Upper lobe of left lung (tissue), 4 donors: ENCODE data around the gene CHSY1.

Experiments used
- CTCF ChIP-seq, 6 experiments: fragments of 450-650 bp in 4 of 6; fragments of 200-600 bp in 2 of 6; sonication (generic) in 2 of 6; IDR thresholded peaks; one replicate each; pipeline ENCODE4 v1.5.1; 2016 to 2019; ENCODE audit warnings: antibody characterized with exemption in 6 of 6
- POLR2A ChIP-seq, 4 donors: fragments of 450-650 bp; IDR thresholded peaks; one replicate each; pipeline ENCODE4 v1.5.1; 2016 to 2017; ENCODE audit warnings: antibody characterized with exemption in 4 of 4, mild to moderate bottlenecking in 2 of 4

DNA sequence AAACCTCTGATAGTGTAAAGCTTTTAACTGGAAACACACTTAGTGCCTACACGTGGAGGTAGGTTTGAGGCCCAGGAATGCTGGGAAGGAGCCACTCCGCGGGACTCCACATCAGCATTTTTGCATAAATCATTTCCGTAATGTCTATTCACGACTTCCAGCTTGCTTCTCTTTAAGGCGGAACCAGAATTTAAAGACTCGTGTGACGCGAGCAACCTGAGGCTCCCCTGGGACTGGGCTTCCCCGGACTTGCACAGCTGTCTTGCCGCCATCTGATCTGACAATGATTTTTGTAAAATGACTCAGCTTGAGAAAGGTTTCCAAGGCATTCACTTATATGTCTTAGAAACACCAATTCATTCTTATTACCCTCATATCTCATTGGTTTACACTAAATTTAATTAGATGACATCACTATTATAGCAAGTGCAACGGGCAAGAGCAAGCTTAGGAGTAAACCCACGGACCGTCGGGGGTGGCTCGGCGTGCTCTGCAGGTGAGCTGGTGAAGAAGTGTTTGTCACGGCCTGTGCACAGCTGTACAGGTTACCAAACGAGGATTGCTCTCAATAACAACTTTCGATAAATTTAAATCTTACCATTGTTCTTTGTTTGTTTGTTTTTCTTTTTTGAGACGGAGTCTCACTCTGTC, 95.2 kb downstream of the CHSY1 start:
- no peak for TF ChIP-seq CTCF (IDR thresholded peaks at IDR 0.05)
- TF ChIP-seq POLR2A (IDR thresholded peaks at IDR 0.05), result no peak
